Measurements from ENCODE around the gene GRIP1.

DNA sequence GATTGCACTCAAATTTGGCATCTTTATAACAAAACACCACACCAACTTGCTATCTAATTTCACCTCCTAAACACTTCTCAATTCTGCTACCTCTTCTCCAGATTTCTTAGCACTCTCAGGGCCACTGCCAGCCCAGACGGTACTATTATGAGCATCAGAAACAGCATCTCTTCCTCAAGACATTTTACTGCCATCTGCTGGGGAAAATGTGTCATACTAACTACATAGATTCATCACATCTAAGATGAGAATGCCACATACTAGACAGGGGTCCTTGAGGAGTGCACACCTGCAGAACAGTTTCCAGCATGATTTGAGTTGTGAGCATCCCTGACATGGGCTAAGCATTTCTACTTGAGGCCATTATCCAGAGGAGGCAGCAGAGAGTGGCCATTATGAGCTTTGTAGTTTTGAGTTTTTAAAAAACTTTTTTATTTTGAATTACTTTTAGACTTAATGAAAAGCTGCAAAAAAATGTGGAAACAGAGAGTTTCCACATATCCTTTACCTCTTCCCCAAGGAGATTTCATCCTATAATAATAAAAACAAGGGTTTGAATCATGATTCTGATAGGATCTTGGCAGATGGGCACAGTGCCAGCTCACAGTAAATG is 15.1 kb upstream of the GRIP1 start:
- TF ChIP-seq, protein P1, sequence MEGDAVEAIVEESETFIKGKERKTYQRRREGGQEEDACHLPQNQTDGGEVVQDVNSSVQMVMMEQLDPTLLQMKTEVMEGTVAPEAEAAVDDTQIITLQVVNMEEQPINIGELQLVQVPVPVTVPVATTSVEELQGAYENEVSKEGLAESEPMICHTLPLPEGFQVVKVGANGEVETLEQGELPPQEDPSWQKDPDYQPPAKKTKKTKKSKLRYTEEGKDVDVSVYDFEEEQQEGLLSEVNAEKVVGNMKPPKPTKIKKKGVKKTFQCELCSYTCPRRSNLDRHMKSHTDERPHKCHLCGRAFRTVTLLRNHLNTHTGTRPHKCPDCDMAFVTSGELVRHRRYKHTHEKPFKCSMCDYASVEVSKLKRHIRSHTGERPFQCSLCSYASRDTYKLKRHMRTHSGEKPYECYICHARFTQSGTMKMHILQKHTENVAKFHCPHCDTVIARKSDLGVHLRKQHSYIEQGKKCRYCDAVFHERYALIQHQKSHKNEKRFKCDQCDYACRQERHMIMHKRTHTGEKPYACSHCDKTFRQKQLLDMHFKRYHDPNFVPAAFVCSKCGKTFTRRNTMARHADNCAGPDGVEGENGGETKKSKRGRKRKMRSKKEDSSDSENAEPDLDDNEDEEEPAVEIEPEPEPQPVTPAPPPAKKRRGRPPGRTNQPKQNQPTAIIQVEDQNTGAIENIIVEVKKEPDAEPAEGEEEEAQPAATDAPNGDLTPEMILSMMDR (IDR thresholded peaks at IDR 0.05) = peak in 2 of 3 experiments; percentile 28 to 36
- TF ChIP-seq POLR2A (IDR thresholded peaks at IDR 0.05) = no peak

All from vagina (tissue), 2 donors.